Brain microvascular endothelial cell (primary cell): ENCODE measurements around the gene RYR3.

Experiments
- DNase-seq: peaks from one replicate; pipeline ENCODE4 v3.0.0-alpha.2; 2020
- H3K27ac ChIP-seq: fragments of 250-450 bp; sonication (Bioruptor Pico); 2 replicates; pipeline ENCODE4 v1.5.1; 2020; ENCODE audit warnings: mild to moderate bottlenecking, moderate library complexity
- H3K27me3 ChIP-seq: fragments of 250-450 bp; sonication (Bioruptor Pico); replicated peaks from 2 replicates; pipeline ENCODE4 v1.5.1; 2020; ENCODE audit warnings: mild to moderate bottlenecking
- H3K36me3 ChIP-seq: fragments of 250-450 bp; sonication (Bioruptor Pico); replicated peaks from 2 replicates; pipeline ENCODE4 v1.5.1; 2020; ENCODE audit warnings: mild to moderate bottlenecking
- H3K4me3 ChIP-seq: 2 replicates; pipeline ENCODE4 v1.5.1; 2011; ENCODE audit warnings: low read depth, mild to moderate bottlenecking, control low read depth, low read length, moderate library complexity
- in situ Hi-C: cut with HindIII; loops from 2 replicates; pipeline ENCODE4 v1.10.0; 2017; ENCODE audit warnings: low sequenced_read_pairs, low pct_ligation_motif_present
- TF ChIP-seq, protein P1 (sequence below): IDR thresholded peaks from 2 replicates; pipeline ENCODE4 v1.5.1; 2011; ENCODE audit warnings: low read depth, mild to moderate bottlenecking, moderate library complexity, low read length, control low read depth, inconsistent platforms; ENCODE audit errors: missing control alignments

RYR3 gene

DNA sequence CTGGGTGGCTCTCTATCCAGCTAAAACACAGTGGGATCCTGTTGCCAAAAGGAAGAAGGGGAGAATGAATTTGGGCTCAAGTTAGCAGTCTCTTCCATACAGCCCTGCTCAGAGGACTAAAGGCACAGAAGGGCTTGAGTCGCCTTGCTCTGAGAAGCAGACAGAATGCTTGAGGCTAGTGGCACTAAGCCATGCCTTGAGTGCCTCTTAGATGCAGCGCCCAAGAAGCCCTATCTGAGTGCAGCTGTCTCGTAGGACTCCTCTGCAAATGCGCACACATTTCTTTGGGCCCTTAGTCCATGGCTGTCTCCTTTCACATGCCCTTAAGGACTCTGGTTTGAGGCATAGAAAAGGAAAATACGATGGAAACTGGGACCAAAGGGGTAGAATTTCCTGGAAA is 446.2 kb downstream of the RYR3 start:
- no peaks in the 10 kb centered on the region for H3K36me3 ChIP-seq
- TF ChIP-seq, protein P1, sequence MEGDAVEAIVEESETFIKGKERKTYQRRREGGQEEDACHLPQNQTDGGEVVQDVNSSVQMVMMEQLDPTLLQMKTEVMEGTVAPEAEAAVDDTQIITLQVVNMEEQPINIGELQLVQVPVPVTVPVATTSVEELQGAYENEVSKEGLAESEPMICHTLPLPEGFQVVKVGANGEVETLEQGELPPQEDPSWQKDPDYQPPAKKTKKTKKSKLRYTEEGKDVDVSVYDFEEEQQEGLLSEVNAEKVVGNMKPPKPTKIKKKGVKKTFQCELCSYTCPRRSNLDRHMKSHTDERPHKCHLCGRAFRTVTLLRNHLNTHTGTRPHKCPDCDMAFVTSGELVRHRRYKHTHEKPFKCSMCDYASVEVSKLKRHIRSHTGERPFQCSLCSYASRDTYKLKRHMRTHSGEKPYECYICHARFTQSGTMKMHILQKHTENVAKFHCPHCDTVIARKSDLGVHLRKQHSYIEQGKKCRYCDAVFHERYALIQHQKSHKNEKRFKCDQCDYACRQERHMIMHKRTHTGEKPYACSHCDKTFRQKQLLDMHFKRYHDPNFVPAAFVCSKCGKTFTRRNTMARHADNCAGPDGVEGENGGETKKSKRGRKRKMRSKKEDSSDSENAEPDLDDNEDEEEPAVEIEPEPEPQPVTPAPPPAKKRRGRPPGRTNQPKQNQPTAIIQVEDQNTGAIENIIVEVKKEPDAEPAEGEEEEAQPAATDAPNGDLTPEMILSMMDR = no peak
- no peak for DNase-seq
- H3K4me3 ChIP-seq = no peak overlapping the region
- no peaks in the 10 kb centered on the region for H3K27me3 ChIP-seq
- in situ Hi-C loops = no loop called here
- no peak overlapping the region for H3K27ac ChIP-seq

DNA sequence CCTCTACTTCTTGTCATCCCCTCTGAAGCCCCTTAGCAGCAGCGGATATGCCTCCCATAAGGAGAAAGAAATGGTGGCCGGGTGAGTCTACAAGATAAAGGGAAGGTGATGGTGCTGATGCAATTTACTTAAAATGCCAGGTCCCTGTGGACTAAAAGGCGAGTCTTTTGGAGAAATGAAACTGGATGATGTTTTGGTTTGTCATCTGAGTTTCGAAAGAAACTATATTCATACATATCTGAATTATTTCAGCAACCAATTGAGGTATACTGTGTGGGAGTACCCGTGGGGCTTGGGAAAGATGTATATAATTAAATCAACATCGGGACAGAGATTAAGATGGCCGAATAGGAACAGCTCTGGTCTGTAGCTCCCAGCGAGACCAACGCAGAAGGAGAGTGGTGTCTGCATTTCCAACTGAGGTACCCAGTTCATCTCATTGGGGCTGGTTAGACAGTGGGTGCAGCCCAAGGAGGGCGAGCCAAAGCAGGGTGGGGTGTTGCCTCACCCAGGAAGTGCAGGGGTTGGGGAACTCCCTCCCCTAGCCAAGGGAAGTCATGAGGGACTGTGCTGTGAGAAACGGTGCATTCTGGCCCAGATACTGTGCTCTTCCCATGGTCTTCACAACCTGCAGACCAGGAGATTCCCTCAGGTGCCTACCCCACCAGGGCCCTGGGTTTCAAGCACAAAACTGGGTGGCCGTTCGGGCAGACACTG is 446.9 kb downstream of the RYR3 start:
- TF ChIP-seq, protein P1 = no peak
- Histone ChIP-seq H3K27ac (no peak overlapping the region), H3K27me3 (no peaks in the 10 kb centered on the region), H3K4me3 (no peak overlapping the region), H3K36me3 (no peaks in the 10 kb centered on the region)
- in situ Hi-C loops = no loop called here
- DNase-seq = no peak

DNA sequence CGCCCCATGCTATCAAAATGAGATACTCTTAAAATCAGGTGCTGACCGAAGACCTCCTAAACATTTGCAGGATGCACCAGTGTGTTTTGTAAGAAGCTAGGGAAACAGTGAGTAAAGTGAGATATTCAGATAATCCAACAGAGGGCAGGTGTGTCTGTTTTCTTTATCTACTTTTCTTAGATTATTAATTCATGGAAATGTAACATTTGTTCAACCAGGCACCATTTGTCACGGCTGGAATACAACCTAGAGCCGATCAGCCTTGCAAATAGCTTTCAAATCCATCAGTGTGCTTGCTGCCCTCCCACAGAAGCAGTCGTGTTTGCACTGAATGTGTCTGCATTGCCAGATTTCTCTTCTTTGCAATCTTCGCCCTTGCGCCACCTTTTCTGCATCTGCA is 455.6 kb downstream of the RYR3 start:
- in situ Hi-C loops = no loop called here
- H3K36me3 ChIP-seq = no peaks in the 10 kb centered on the region
- TF ChIP-seq, protein P1 = peak; percentile 16
- no peak overlapping the region for H3K27ac ChIP-seq
- DNase-seq = no peak
- H3K4me3 ChIP-seq = no peak overlapping the region
- no peaks in the 10 kb centered on the region for H3K27me3 ChIP-seq

DNA sequence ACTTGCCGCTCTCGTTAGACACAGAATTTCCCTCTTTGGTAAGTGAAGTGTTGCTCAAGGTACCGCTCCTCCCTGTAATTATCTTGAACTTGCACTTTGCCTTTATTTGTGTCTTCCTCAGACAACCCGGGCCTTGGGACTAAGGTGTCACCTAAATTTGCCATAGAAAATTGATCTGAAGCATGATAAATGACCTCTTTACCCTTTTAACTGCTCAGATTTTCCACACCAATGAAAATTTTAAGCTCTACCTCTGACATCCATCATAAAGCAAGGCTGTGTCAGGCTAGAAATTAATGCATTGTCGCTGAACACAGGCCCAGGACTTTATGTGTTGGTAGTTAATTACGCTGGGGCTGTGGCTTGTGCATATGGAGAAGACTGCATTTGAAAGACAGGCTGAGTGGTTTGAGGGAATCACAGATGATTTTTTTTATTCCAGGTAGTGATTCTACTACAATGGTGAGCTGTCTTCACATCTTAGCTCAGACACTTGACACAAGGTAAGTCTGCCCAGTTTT is 458.0 kb downstream of the RYR3 start:
- DNase-seq = no peak
- H3K27ac ChIP-seq = no peak overlapping the region
- no peaks in the 10 kb centered on the region for H3K27me3 ChIP-seq
- TF ChIP-seq, protein P1 = no peak
- in situ Hi-C loops = no loop called here
- H3K36me3 ChIP-seq = no peaks in the 10 kb centered on the region
- no peak overlapping the region for H3K4me3 ChIP-seq

DNA sequence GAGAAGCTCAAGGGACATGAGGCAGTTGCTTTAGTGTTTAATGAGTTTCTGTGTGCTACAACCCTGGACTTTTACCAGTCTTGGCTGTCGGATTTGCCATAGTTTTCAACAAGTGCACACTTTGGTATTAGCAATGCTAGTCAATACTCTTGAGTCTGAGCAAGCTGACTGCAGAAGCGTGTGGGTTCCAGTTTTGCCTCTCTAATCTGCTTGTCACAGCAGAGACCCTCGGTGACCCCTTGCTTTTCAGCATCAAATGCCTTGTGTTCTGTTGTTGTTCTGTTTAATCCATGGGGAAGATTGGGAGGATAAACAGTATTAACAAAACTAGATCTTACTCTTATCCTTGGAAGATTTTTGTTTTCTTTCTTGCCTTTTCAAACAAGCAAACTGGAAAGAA is 463.2 kb downstream of the RYR3 start:
- no peaks in the 10 kb centered on the region for H3K36me3 ChIP-seq
- H3K4me3 ChIP-seq = no peak overlapping the region
- TF ChIP-seq, protein P1 = no peak
- in situ Hi-C loops = no loop called here
- no peak for DNase-seq
- H3K27ac ChIP-seq = no peak overlapping the region
- H3K27me3 ChIP-seq = no peaks in the 10 kb centered on the region

DNA sequence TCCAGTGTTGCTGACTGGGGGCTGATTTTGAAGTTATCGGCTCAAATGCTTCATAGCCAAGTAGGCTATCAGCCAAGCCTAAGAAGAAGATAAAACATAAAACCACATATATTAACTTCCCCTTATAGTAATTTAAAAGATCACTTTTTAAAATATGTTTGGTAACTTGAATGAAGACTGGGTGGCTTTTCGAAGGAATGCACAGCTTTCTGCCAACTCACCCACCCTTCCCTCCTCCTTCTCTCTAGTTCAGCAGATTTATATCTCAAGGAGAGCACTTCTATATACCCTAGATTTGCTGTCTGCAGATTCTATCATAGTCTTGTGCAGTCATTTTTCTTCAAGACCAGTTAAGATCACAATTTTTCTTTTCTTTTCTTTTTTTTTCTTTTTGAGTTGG is 468.1 kb downstream of the RYR3 start:
- TF ChIP-seq, protein P1 = no peak
- no peaks in the 10 kb centered on the region for H3K36me3 ChIP-seq
- DNase-seq = no peak
- no peak overlapping the region for H3K4me3 ChIP-seq
- in situ Hi-C loops = no loop called here
- no peaks in the 10 kb centered on the region for H3K27me3 ChIP-seq
- no peak overlapping the region for H3K27ac ChIP-seq
